ENCODE measurements around the gene C13orf46. TPM values are rescaled to one million over a fixed set of nuclear protein-coding genes. Genes with fewer than 3 reads are reported as not detected.
"Not testable (repeated sequence)": the region's sequence is repeated elsewhere in the genome, so short reads cannot be mapped to it uniquely, and the experiment has no call there.

Gene C13orf46
- total RNA-seq, 6 experiments from 2014 or later = 1.4 to 2.5 (median 2.0) TPM

- H3K9me3 Mint-ChIP-seq = peaks cover 30% of the 10 kb centered on the region
- peak; percentile 49 for DNase-seq
- peaks cover 39% of the 10 kb centered on the region for H3K36me3 Mint-ChIP-seq (ENCODE audit: low read depth)
- no peak overlapping the region; the same call in 1 of the 2 replicates for H3K4me3 Mint-ChIP-seq
- H3K4me1 Mint-ChIP-seq (ENCODE audit: low read depth) = peaks cover 48% of the 10 kb centered on the region
- no peaks in the 10 kb centered on the region; the same call in none of the 2 replicates for H3K27me3 Mint-ChIP-seq (ENCODE audit: insufficient read depth)
- peak overlapping the region; percentile 60 for H3K27ac Mint-ChIP-seq
- no peak for TF ChIP-seq CTCF (IDR thresholded peaks at IDR 0.05)
These were observed 57.5 kb downstream of the C13orf46 start for GRCh38 chr13:113916330-113916815.

DNA sequence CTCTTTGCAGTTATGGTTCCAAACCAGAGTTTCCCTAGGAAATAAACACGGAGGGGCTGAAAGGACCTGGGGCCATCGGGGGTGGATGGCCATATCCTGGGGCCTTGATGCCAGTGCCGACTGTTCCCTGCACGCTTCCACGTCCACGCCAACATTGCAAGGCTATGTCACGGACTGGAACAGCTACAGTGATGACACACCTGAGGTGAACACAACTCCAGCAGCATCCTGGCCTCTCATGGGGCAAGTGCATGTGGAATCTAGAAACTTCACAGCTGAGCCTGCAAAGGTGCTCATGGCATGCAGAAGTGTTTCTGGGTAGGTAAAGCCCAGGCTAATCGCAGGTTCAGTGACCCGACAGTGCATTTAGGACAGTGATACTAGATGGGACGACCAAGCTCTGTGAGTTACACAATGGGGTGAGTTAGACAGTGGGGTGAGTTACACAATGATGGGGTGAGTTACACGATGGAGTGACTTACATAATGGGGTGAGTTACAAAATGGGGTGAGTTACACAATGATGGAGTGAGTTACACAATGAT is 58.0 kb downstream of the C13orf46 start:
- peaks cover 40% of the 10 kb centered on the region for H3K36me3 Mint-ChIP-seq (ENCODE audit: low read depth)

DNA sequence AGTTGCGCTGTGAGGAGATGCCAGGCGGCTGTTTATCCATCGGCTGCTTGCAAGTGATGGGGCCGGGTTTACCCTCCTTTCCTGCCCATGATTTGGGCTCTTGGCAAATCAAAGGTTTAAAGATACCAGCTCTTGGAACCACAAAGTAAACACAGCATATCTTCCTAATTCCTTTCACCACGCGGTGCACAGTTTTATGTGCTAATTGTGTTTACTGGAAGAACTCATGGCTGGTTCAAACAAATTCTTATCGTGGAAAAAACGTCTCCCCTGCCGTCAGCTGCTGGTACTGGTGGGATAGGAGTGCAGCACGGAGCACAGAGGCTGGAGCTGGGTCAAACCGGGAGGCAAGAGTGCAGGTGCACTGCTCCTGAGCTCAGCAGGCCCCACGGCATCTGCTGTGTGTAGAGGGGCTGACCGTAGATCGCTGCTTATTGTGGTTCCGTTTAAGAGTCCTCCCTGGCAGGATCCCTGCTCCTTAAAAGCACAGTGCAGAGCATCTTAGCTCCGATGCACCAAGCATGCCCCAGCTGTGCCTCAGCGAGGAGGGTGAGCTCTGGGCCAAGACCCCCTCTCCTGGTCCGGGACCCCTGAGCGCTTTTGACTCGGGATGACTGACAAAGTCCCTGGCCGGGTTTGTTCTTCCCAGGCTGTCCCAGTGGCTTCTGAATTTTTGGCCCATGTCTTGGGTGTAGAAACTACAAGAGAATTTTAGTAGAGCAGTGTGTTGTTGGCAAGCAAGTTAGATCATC is 58.7 kb downstream of the C13orf46 start:
- Mint-ChIP-seq H3K27ac (peak overlapping the region; percentile 46; the same call in 1 of the 2 replicates), H3K9me3 (peaks cover 22% of the 10 kb centered on the region), H3K27me3 (ENCODE audit: insufficient read depth) (no peaks in the 10 kb centered on the region; the same call in none of the 2 replicates), H3K36me3 (ENCODE audit: low read depth) (peaks cover 47% of the 10 kb centered on the region), H3K4me3 (no peak overlapping the region), H3K4me1 (ENCODE audit: low read depth) (peaks cover 59% of the 10 kb centered on the region)
- TF ChIP-seq CTCF (IDR thresholded peaks at IDR 0.05) = no peak
- no peak for DNase-seq

More for the DNA sequence above, 58.0 kb downstream of the C13orf46 start:
- no peak for TF ChIP-seq CTCF (IDR thresholded peaks at IDR 0.05)
- no peak for DNase-seq
- H3K9me3 Mint-ChIP-seq = peaks cover 27% of the 10 kb centered on the region
- peak overlapping the region; percentile 60 for H3K27ac Mint-ChIP-seq
- H3K27me3 Mint-ChIP-seq (ENCODE audit: insufficient read depth) = no peaks in the 10 kb centered on the region; the same call in none of the 2 replicates
- H3K4me3 Mint-ChIP-seq = no peak overlapping the region
- peaks cover 53% of the 10 kb centered on the region for H3K4me1 Mint-ChIP-seq (ENCODE audit: low read depth)

- H3K27ac Mint-ChIP-seq = peak overlapping the region; percentile 91
- no peak for TF ChIP-seq CTCF (IDR thresholded peaks at IDR 0.05)
- H3K27me3 Mint-ChIP-seq (ENCODE audit: insufficient read depth) = no peaks in the 10 kb centered on the region; the same call in none of the 2 replicates
- peak overlapping the region; percentile 65; the same call in 1 of the 2 replicates for H3K4me3 Mint-ChIP-seq
- peaks cover 47% of the 10 kb centered on the region for H3K36me3 Mint-ChIP-seq (ENCODE audit: low read depth)
- DNase-seq = no peak
- H3K4me1 Mint-ChIP-seq (ENCODE audit: low read depth) = peaks cover 67% of the 10 kb centered on the region
- H3K9me3 Mint-ChIP-seq = peaks cover 22% of the 10 kb centered on the region
These were observed 59.4 kb downstream of the C13orf46 start for GRCh38 chr13:113914333-113915011.

DNA sequence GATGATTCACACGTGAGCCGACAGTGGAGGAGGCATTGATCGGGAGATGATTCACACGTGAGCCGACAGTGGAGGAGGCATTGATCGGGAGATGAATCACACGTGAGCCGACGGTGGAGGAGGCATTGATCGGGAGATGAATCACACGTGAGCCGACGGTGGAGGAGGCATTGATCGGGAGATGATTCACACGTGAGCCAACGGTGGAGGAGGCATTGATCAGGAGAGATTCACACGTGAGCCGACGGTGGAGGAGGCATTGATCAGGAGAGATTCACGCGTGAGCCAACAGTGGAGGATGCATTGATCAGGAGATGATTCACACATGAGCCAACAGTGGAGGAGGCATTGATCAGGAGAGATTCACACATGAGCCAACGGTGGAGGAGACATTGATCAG is 60.0 kb downstream of the C13orf46 start:
- Mint-ChIP-seq H3K9me3 (peaks cover 22% of the 10 kb centered on the region), H3K27ac (peak overlapping the region; percentile 91), H3K36me3 (ENCODE audit: low read depth) (peaks cover 47% of the 10 kb centered on the region), H3K4me3 (peak overlapping the region; percentile 65; the same call in 1 of the 2 replicates), H3K4me1 (ENCODE audit: low read depth) (peaks cover 73% of the 10 kb centered on the region)
- not testable (repeated sequence) for DNase-seq; H3K27me3 Mint-ChIP-seq (ENCODE audit: insufficient read depth)

DNA sequence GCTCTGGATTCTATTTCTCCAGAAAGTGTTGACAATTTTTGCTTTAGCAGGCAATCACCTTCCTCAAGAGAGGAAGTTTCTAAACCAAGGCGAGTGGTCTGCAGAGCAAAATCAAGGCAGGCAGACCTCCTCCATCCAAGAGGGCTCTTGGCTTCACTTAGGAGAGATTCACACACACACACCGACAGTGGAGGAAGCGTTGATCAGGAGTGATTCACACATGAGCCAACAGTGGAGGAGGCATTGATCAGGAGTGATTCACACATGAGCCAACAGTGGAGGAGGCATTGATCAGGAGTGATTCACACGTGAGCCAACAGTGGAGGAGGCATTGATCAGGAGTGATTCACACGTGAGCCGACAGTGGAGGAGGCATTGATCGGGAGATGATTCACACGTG is 60.5 kb downstream of the C13orf46 start:
- Mint-ChIP-seq H3K27ac (peak overlapping the region; percentile 91), H3K4me1 (ENCODE audit: low read depth) (peaks cover 77% of the 10 kb centered on the region), H3K4me3 (peak overlapping the region; percentile 40; the same call in 1 of the 2 replicates), H3K36me3 (ENCODE audit: low read depth) (peaks cover 47% of the 10 kb centered on the region), H3K9me3 (peaks cover 22% of the 10 kb centered on the region)
- not testable (repeated sequence) for H3K27me3 Mint-ChIP-seq (ENCODE audit: insufficient read depth)
- DNase-seq = peak; percentile 74
